GM19328 (cell line): ENCODE results near the gene RBCK1.
"Not testable (repeated sequence)": the region's sequence is repeated elsewhere in the genome, so short reads cannot be mapped to it uniquely, and the experiment has no call there.

Source experiments
- ATAC-seq: cut with Tn5 transposase; IDR thresholded peaks from one replicate; pipeline ENCODE4 v1.9.1; 2021; ENCODE audit warnings: mild to moderate bottlenecking, moderate library complexity; ENCODE audit not compliant: unreplicated experiment

Gene RBCK1

DNA sequence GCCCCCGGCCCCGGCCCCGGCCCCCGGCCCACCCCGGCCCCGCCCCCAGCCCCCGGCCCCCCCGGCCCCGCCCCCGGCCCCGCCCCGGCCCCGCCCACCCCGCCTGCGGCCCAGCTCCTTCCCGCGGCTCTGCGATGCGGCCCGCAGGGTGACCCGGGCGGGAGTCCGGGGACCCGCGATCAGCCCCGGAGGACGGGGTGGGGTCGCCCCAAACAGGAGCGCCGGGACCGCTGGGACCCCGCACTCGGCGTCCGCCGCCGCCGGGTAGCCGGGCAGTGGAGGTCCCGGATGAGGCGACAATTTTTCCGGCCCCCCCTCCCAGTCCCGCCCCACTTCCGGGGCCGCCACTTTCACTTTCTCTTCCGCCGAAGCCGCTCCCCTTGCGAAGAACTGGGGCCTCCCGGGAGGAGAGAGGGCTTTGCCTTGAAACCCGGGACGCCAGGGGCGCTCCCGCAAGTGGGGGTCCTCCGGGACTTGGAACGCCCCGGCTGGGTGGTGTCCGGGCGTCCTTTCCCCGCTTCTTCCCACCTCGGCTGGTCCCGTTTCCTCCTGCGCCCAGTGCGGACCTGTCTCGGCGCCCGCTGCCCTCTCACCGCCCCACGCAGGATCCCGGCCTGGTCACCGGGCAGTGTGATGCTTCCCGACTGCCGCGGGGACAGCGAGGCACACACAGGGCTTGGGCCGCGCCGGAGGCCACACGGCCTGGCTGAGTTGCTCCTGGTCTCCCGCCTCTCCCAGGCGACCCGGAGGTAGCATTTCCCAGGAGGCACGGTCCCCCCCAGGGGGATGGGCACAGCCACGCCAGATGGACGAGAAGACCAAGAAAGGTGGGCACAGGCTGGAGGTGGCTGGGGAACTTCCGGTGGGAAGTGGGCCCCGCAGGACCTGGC lies at the start of gene RBCK1:
TSS of gene RBCK1 (plus strand) at position 347 of the 890 bp plus-strand sequence. CDS start at position 806, 459 bp downstream.
- ATAC-seq, result peak; percentile 78

DNA sequence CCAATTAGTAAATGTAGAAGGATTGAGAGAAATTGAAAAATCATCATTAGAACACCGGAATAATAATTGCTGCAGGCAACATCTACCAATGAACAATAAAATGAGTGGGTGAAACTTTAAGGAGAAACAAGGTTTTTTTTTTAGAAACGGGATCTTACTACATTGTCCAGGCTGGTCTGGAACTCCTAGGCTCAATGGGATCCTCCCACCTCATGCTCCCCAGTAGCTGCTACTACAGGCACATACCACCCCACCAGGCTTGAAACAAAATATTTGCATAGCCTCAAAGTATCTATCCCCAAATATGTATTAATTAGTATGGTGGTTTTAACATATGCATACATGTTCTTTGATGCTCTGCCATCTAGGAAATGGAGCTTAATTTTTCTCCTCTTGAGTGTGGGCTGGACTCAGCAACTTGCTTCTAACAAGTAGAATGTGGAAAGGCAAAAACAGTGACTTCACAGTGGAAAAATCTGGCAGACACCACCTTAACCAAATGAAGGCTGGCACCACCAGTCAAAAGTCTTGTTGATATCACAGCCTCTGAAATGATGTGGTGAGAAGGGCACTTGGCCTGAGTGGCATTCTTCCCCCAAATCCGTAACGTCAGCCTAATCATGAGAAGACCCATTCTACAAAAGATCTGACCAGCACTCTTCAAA lies 49.1 kb upstream of the RBCK1 start:
- ATAC-seq, result no peak

DNA sequence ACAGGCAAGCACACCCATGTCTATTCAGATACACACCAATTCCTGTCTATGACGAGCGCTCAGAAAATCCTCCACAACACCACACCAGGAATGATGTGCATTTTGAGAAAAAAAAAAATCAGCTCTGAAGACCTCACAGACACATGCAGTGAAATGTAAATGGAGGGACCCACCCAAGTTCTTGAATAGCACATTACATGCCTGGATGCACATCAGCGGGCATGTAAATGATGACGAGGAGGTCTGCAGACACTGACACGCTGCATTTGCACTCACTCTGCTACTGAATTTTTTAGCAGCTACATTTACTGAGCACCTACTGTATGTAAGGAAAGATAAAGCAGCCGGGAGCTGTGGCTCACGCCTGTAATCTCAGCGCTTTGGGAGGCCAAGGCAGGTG lies 46.5 kb upstream of the RBCK1 start:
- ATAC-seq, result no peak

DNA sequence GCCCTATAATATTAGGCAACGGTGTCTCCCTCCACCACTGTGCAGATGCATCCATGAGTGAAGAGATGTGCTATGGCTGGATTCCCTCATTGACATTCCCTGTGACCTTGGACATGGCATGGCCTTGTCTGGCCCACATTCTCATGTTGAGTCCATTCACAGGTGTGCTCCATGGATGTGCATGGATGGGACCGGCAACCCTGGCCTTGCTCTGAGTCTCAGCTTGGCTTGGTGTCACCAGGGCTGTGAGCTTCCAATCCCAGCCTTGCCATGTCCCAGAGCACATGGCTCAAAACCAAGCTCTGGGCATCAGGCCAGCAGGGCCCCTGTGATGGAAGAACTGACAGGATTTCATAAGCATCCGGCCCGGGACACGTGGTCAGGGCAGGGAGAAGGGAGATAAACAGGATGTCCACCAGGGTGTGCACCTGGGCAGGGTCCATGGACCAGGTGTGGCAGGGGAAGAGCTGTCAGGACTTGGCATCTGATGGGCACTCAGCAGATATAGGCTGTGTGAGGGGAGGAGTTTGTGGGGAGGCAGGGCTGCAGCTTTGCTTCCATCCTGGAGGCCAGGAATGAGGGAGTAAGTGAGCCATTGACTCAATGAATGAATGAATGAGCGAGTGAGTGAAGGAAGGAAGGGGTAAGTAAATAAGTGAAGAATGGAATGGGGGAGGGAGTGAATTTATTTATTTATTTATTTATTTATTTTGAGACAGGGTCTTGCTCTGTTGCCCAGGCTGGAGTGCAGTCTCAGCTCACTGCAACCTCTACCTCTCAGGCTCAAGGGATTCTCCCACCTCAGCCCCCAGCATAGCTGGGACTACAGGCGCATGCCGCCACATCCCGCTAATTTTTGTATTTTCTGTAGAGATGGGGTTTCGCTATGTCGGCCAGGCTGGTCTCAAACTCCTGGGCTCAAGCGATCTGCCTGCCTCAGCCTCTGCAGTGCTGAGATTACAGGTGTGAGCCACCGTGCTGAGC lies 45.5 kb upstream of the RBCK1 start:
- ATAC-seq, result no peak

DNA sequence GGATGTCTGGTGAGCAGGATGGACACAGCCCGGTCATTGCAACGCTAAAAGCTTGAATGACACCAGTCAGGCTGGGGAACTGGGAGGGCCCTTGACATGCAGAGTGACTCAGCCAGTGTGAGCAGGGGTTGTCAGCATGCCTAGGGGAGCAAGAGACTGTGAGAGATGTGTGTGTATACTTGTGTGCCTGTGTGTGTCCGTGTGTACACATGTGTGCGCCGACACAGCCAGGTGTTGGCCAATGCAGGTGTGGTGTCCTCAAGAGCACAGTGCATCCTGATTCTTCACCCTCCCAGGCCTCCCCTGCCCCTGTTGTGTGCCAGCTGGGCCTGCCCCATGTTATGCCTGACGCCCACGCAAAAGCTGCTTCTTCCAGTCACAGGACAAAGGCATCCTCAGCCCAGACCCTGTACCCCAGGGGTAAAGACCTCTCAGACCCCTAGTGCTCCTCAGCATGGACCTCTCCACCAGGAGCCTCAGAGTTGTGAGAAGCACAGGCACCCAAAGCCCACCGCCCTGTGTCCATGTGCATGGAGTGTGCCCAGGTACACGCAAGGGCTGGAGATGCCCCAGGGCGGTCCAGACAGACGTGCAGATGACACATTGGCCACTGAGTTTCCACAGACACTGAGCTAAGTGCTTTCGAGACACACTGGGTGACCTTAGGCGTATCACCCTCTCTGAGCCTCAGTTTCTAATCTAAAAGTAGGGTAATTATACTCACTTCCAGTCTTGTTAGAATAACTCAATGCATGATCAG lies 44.6 kb upstream of the RBCK1 start:
- ATAC-seq, result no peak

DNA sequence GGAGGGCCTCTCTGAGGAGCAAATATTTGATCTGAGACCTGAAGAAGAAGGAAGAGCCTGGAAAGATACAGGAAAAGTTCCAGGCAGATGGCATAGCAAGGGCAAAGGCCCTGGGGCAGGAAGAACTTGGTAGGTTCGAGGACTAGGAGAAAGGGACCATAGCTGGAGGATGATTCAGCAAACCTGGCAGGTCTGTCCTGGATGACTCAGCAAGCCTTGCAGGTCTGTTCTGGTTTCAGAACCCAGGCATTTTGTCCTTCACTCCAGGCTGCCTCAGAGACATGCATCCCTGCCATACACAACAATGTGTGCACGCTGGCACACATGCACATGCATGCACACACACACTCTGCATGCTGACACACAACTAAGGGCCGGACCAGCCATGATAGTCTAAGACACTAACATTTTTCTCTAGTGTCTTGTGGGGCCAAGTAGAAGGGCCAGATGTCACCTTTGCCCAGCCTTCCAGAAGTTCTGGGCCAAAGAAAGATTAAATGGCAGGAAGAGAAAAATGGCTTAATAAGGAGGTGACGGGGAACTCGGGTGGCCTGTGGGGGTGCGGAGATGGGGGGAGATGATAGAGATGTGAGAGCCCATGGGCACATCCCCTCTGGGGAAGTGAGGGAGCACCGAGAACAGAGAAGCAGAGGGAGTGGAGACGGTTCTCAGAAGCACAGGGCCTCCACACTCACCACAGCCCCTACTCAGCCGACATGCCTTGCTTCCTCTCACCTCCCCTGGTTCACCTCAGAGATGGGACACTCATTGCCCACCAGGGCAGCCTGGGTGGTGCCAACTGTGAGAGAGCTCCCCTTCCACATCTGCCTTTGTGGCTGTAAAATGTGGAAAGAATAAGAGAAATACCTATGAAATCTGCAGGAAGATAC lies 42.9 kb upstream of the RBCK1 start:
- no peak for ATAC-seq

DNA sequence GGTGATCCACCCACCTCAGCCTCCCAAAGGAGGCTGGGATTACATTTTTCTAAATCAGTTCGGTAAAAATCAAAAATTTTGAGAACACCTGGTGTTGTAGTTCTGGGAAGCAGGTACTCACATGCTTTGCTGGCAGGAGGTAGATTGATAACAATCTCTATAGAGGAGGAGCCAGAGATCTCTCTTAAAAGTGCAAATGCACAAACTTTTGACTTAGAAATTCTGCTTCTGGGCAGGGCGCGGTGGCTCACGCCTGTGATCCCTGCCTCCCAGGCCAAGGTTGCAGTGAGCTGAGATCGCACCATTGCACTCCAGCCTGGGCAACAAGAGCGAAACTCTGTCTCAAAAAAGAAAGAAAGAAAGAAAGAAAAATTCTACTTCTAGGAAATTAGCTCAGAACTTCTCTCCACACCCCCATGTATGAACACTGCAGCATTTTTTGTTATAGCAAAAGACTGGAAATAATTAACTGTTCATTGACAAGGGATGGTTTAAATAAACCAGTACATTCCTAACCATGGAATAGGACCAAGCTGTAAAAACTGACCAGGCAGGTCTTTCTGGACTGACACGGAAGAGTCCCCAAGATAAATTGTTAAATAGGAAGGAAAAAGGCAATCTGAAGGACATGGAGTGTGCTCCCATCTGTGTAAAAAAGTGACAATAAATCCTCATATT lies 41.9 kb upstream of the RBCK1 start:
- ATAC-seq, result no peak

DNA sequence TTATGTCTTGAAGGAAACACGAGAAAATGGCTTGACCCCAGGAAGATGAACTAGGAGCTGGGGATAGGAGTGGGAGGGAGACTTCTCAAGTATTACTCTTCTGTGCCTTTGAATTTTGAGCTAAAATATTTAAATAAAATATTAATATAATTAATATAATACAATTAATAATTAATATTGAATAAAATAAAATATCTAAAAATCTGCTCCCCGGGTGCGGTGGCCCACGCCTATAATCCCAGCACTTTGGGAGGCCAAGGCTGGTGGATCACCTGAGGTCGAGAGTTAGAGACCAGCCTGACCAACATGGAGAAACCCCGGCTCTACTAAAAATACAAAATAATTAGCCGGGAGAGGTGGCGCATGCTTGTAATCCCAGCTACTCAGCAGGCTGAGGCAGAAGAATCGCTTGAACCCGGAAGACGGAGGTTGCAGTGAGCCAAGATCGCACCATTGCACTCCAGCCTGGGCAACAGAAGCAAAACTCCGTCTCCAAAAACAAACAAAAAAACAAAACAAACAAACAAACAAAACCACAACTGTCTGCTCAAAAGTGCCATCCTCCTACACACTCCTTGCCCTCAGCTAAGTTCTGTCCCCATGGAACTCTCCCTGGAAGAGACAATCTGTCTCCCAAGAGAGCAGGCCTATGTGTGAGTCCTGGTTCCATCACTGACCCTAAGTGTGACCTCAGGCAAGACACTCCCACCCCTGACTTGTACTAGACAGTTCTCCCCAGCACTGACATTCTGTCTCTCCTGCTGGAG lies 41.2 kb upstream of the RBCK1 start:
- no peak for ATAC-seq

DNA sequence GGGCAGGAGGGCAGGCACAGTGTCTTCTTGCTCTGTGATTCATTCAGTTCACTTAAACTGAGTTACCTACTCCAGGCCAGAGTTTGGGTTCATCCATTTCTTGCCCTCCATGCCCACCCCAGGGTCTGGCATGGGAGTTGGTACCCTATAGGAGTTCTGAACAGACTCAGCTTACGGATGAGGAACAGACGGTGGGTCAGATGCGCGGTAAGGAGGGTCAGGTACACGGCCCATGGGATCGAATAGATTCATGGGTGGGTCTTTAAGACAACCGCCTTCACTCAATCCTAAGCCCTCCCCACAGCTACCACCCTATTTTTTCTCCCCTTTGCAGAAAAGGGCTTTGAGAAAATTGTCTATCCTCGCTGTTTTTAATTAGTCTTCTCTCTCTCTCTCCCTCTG lies 40.6 kb upstream of the RBCK1 start:
- ATAC-seq, result no peak

DNA sequence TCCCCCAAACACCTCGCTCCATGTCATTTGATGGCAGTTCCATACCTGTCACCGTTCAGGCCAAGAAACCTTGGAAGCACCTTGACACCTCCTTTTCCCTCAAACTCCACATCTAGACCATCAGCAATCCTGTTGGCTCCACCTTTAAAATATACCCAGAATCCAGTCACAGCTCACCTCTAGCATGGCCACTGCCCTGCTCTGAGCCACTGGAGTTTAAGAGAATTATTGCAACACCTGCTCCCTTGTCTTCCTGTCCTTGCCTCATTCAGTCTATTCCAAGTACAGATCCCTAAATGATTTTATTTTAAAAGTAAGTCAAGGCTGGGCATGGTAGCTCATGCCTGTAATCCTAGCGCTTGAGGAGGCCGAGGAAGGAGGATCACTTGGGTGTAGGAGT lies 39.2 kb upstream of the RBCK1 start:
- no peak for ATAC-seq

DNA sequence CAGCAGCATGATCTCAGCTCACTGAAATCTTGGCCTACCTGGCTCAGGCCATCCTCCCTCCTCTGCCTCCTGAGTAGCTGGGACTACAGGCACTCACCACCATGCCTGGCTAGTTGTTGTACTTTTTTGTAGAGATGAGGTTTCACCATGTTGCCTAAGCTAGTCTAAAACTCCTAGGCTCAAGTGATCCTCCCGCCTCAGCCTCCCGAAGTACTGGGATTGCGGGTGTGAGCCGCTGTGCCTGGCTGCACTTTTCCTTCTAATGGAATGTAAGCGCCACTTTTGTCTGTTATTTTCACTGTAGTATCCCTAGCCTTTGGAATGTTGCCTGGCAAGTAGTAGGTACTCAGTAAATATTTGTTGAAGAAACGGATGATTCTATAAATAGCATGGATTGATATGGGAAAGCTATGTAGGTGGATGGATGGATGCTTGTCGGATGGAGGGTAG lies 37.9 kb upstream of the RBCK1 start:
- no peak for ATAC-seq

DNA sequence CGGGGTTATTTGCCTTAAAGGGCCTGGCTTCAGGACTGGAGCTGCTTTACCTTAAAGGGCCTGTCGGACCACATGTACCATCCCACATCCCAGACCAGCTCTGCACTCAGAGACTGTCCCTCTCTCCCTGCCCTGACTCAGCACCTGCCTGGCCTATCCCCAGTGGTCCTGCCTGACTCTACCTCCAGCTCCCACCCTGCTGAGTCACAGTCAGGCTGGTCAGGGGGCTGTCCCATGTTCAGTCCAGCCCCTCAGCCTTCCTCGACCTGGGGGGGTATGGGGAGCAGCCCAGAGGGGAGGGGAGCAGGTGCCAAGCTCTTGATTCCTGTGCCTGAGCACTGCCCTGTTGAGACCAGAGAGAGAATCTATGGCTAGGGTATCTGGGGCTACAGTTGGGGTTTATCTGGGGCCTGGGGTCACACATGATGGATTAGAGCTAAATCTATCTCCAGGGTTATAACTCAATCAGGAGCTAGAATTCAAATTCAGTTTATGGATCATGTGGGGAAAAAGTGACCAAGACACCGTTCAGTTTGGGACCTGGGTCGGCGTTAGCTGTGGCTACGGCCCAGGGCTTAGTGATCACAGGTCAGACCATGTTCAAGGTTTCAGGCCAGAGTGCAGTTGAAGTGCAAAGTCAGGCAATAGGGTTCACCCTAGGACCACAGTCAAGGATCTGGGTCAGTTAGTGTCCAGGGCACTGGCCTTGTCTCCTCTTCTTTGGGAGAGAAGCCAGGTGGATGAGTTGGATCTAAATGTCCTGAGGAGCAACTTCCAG lies 36.9 kb upstream of the RBCK1 start:
- no peak for ATAC-seq

DNA sequence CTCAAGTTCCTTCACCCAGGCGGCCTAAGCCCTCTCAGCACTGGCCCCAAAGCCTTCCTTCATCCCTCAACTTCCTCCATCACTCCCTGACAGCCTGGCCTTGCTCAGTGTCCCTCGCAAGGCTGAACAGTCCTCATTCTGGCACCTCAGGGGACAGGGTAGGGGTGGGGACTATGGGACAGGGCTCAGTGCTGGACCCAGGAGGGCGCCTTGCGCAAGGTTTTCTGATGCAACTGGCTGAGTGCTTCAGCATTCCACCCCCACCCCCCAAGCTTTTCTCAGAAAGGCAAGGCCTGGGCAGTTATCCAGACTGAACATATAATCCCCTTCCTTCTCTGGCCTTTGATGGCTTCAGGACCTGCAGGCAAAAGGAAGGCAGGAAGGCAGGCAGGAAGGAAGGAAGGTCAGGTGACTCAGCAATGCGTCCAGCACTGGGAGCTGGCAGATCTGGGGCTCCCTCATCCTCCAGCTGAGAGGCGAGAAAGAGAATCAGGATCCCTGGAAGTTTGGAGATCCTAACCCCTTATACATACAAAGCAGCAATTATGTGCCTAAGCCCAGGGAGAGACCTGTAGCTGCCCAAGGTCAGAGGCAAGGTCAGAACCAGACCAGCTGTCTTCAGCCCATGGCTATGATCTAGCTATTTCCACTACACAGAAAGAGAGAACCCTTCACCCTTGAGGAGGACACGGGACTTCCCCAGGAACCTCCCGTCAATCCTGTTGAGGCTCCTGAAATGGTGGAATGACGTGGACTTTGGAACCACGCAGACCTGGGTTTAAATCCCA lies 36.1 kb upstream of the RBCK1 start:
- no peak for ATAC-seq

DNA sequence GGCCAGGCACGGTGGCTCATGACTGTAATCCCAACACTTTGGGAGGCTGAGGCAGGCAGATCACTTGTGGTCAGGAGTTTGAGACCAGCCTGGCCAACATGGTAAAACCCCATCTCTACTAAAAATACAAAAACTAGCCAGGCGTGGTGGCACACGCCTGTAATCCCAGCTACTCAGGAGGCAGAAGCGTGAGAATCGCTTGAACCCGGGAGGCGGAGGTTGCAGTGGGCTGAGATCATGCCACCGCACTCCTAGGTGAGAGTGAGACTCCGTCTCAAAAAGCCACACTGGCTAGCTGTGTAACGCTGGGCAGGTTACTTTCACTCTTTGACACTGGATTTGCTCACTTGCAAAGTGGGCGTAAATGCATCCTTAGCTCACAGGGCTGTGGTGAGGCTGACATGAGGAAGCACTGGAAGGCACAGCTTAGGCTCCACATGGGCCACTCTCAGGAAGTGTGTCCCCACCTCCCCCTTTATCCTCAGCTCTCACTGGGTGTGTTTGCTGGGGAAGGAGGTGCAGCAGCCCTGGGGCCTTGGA lies 35.5 kb upstream of the RBCK1 start:
- not testable (repeated sequence) for ATAC-seq

DNA sequence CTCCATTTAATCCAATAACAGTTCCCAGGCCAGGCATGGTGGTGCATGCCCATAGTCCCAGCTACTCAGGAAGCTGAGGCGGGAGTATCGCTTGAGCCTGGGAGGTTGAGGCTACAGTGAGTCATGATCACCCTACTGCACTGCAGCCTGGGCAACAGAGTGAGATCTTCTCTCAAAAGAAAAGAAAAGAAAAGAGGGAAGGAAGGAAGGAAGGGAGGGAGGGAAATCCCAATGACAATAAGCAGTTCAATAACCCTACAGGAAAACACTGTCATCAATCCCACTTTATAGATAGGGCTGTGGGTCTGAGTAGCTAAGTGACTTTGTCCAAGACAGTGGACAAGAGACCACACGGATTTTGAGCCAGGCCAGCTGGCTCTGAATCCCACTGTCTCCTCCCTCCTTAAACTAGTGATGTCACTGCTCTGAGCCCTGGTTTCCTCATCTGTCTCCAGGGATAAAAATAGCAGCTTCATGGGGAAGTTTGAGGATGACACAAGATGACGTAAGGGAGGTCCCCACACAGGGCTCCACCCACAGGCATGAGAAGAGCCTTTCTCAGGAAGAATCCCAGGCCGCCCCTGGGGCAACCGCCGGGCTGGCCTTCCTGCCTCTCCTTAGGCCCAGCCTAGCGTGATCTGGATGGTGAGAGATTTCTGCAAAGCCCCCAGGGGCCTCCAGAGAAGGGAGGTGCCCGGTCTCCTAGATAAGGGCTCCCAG lies 34.8 kb upstream of the RBCK1 start:
- ATAC-seq, result no peak
